ENCODE results near the gene SLC22A1.

DNA sequence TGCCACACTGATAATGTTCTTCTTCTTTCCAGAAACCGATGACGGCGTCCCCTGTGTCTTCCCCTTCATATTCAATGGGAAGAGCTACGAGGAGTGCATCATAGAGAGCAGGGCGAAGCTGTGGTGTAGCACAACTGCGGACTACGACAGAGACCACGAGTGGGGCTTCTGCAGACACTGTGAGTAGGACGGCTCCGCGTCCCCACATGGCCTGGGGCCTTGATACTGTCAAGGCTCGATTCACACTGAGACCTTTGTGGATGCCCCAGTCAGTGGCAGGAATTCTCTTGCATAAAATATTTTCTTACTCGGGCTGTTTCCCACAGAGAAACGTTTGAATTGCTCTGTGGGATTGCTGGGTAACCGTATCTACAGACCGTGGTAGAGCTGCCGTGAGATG, 41.5 kb upstream of the SLC22A1 start:
- TF ChIP-seq CTCF (IDR thresholded peaks at IDR 0.05) (no peak), POLR2A (IDR thresholded peaks at IDR 0.05) (no peak)
